Measurements from ENCODE around the gene SCAND1. TPM values are rescaled to one million over a fixed set of nuclear protein-coding genes. Genes with fewer than 3 reads are reported as not detected.
"Not testable (repeated sequence)": the region's sequence is repeated elsewhere in the genome, so short reads cannot be mapped to it uniquely, and the experiment has no call there.

The SCAND1 gene
- total RNA-seq, 2 donors from 2014 or later, result 91.3 to 125 TPM

DNA sequence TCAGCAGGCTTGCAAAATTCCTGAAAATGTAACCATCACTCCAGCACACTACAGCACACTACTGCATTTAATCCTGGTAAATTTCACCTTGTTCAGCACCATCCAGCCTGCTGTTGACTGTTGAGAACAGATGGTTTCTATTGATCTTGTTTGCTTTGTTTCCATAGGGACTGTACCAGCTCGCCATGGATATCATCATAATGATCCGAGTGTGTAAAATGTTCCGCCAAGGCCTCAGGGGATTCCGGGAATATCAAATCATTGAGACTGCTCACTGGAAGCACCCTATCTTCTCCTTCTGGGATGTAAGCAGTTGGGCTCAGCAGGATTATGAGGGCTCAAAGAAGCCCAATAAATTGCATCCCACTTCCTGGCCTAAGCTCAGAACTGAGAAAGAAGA, 18.2 kb upstream of the SCAND1 start:
- Histone ChIP-seq H3K27me3 (no peaks in the 10 kb centered on the region), H3K4me1 (no peaks in the 10 kb centered on the region), H3K36me3 (no peaks in the 10 kb centered on the region), H3K9me3 (no peaks in the 10 kb centered on the region), H3K9ac (ENCODE audit: low read depth in 2 of 2, low read length in 2 of 2) (no peak overlapping the region), H3K4me3 (no peak overlapping the region), H3K27ac (no peak overlapping the region)
- TF ChIP-seq CTCF (IDR thresholded peaks at IDR 0.05), result no peak
- intact Hi-C loops (cut with DNase I), result no loop called here
- no peak for DNase-seq

GRCh38 chr20:35971981-35972380, 17.7 kb upstream of the SCAND1 start:
- Histone ChIP-seq H3K27ac (no peak overlapping the region), H3K36me3 (no peaks in the 10 kb centered on the region), H3K4me1 (no peaks in the 10 kb centered on the region), H3K9me3 (no peaks in the 10 kb centered on the region), H3K9ac (ENCODE audit: low read depth in 2 of 2, low read length in 2 of 2) (no peak overlapping the region), H3K27me3 (no peaks in the 10 kb centered on the region), H3K4me3 (no peak overlapping the region)
- no peak for DNase-seq
- intact Hi-C loops (cut with DNase I), result no loop called here
- no peak for TF ChIP-seq CTCF (IDR thresholded peaks at IDR 0.05)

DNA sequence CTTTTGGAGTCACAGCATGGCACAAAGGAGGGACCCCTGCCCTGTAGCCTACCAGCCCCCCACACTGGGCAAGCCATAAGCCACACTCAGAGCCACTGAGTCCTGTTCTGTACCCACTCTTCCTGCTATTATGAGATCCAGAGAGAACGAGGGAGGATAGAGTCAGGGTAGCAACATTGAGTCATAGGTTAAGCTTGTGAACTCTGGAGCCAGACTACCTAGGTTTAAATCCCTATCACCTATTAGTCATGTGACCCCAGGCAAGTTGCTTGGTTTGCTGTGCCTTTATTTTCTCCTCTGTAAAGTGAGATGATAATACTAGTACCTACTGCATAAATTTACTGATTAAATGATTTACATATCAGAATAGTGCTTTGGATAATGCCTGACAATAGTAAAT, 14.6 kb upstream of the SCAND1 start:
- DNase-seq, result no peak
- intact Hi-C loops (cut with DNase I), result no loop called here

GRCh38 chr20:35967979-35968640, 13.8 kb upstream of the SCAND1 start, which contains the start of gene CNBD2:
TSS of gene CNBD2 (plus strand) at chr20:35968590. CDS start at chr20:35968763, 173 bp downstream.
- intact Hi-C loops (cut with DNase I), result no loop called here
- no peak for DNase-seq
- H3K9me3 ChIP-seq, result no peaks in the 10 kb centered on the region
- no peak within 1 kb of the TSS for H3K9ac ChIP-seq (ENCODE audit: low read depth in 2 of 2, low read length in 2 of 2)
- no peak for TF ChIP-seq CTCF (IDR thresholded peaks at IDR 0.05)
- H3K27me3 ChIP-seq, result no peaks in the 10 kb centered on the region
- no peak within 1 kb of the TSS for H3K27ac ChIP-seq
- no peaks in the 10 kb centered on the region for H3K4me1 ChIP-seq
- H3K36me3 ChIP-seq, result no peaks in the 10 kb centered on the region
- no peak within 1 kb of the TSS for H3K4me3 ChIP-seq

More for the DNA sequence above, 14.6 kb upstream of the SCAND1 start:
- no peak overlapping the region for H3K27ac ChIP-seq
- no peak for TF ChIP-seq CTCF (IDR thresholded peaks at IDR 0.05)
- no peaks in the 10 kb centered on the region for H3K9me3 ChIP-seq
- no peak overlapping the region for H3K9ac ChIP-seq (ENCODE audit: low read depth in 2 of 2, low read length in 2 of 2)
- no peak overlapping the region for H3K4me3 ChIP-seq
- no peaks in the 10 kb centered on the region for H3K27me3 ChIP-seq
- H3K4me1 ChIP-seq, result no peaks in the 10 kb centered on the region
- no peaks in the 10 kb centered on the region for H3K36me3 ChIP-seq

GRCh38 chr20:35963878-35964277, 9.6 kb upstream of the SCAND1 start:
- Histone ChIP-seq H3K4me3 (no peak overlapping the region), H3K9me3 (no peaks in the 10 kb centered on the region), H3K36me3 (no peaks in the 10 kb centered on the region), H3K27ac (no peak overlapping the region), H3K9ac (ENCODE audit: low read depth in 2 of 2, low read length in 2 of 2) (no peak overlapping the region), H3K4me1 (no peaks in the 10 kb centered on the region), H3K27me3 (no peaks in the 10 kb centered on the region)
- no peak for TF ChIP-seq CTCF (IDR thresholded peaks at IDR 0.05)
- intact Hi-C loops (cut with DNase I), result no loop called here
- peak; percentile 39 for DNase-seq

- H3K9ac ChIP-seq (ENCODE audit: low read depth in 2 of 2, low read length in 2 of 2); H3K27me3 ChIP-seq; intact Hi-C loops (cut with DNase I); H3K4me3 ChIP-seq; DNase-seq; H3K9me3 ChIP-seq; H3K27ac ChIP-seq; H3K36me3 ChIP-seq; H3K4me1 ChIP-seq: not testable (repeated sequence)
Measured at GRCh38 chr20:35959291-35959690, 5.0 kb upstream of the SCAND1 start.
